Measurements from ENCODE around the gene KCNA10.
"Not testable (repeated sequence)": the region's sequence is repeated elsewhere in the genome, so short reads cannot be mapped to it uniquely, and the experiment has no call there.

KCNA10 gene

DNA sequence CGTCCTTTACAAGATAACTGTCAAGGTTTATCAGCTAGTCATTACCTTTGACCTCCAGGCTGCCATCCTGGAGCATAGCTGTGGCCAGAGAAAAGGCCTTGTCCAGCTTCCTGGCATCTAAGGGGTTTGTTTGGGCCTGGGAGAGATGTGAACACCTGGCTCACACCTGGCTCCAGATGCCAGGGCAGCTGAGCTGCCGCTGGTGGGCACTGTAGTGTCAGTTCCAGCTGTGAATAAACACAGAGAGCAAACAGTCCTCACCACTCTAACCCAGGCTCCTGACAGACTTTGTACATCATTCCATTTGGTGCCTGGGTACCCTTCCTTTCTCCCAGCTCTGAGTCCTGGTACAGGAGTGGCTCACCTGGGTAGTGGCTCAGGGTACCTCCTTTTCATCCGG lies 14.3 kb upstream of the KCNA10 start:
- no peak for DNase-seq (ENCODE audit: low spot score)

- DNase-seq (ENCODE audit: low spot score): no peak
Measured at GRCh38 chr1:110529011-110529410, 10.0 kb upstream of the KCNA10 start.

DNA sequence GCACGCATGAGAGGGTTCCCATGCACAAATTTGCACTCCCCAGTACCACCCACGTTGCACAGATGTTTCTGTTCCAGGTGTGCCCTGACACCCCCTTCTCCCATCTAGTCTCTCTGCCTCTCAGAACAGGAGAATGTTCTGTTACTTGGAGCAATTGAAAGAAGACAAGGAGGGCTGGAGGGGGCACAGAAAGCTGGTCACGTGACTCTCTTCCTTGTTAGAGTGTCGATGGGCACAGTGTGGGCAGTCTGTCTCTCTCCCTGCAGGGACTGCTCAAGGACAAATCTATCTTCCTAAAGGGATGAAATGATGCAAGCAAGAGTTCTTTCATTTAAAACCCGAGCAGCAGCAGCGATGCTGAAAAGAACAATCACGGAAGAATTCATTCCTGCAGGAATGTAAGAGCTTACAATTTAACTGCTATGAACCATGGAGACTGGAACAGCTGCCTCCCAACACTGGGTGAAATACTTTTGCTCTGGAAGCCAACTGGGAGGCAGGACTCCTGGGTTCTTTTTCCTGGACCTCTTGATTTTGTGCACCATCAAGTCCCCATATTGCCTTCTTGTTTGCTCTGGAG lies 7.3 kb upstream of the KCNA10 start:
- DNase-seq (ENCODE audit: low spot score): no peak

GRCh38 chr1:110525249-110525595 lies 6.2 kb upstream of the KCNA10 start:
- DNase-seq (ENCODE audit: low spot score): no peak

GRCh38 chr1:110524311-110525248 lies 5.6 kb upstream of the KCNA10 start:
- no peak for DNase-seq (ENCODE audit: low spot score)

GRCh38 chr1:110523011-110523410 lies 4.0 kb upstream of the KCNA10 start:
- no peak for DNase-seq (ENCODE audit: low spot score)

GRCh38 chr1:110522560-110522959 lies 3.6 kb upstream of the KCNA10 start:
- DNase-seq (ENCODE audit: low spot score): no peak

DNA sequence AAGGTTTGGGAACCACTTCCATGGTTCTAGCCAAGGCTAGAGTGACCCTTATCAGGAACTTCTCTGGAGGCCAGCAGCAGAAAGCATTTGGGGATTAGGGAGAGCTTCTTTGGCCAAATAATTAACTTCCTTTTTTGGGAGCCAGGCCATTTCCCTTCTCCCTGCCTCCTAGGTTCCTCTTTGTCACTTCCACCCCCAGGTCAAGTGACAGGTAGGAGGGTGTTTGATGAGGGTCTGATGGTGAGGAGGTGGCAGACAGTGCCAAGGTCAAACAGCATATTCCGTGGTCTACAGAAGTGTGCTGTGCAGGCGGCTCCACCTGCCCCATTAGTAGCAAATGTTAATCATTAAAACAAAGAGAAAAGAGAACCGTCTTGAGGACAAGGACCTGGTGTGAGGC lies 1.9 kb upstream of the KCNA10 start:
- DNase-seq (ENCODE audit: low spot score): no peak

- no peak for DNase-seq (ENCODE audit: low spot score)
Measured at GRCh38 chr1:110515891-110516290, 3.1 kb downstream of the KCNA10 start.

- no peak for DNase-seq (ENCODE audit: low spot score)
Measured at GRCh38 chr1:110515041-110515440, 3.9 kb downstream of the KCNA10 start.

- no peak for DNase-seq (ENCODE audit: low spot score)
Measured at GRCh38 chr1:110513511-110513910, 5.5 kb downstream of the KCNA10 start.

DNA sequence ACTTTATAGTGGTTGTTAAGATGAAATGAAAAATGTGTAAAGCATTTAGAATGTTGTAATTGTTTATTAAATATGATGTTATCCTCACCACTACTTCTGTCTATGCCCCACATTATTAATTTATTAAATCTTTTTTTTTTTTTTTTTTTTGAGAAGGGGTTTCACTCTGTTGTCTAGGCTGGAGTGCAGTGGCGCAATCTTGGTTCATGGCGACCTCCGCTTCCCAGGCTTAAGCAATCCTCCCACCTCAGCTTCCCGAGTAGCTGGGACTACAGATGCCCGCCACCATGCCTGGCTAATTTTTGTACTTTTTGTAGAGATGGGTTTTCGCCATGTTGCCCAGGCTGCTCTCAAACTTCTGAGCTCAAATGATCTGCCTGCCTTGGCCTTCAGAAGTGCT lies 7.5 kb downstream of the KCNA10 start:
- DNase-seq (ENCODE audit: low spot score): no peak

DNA sequence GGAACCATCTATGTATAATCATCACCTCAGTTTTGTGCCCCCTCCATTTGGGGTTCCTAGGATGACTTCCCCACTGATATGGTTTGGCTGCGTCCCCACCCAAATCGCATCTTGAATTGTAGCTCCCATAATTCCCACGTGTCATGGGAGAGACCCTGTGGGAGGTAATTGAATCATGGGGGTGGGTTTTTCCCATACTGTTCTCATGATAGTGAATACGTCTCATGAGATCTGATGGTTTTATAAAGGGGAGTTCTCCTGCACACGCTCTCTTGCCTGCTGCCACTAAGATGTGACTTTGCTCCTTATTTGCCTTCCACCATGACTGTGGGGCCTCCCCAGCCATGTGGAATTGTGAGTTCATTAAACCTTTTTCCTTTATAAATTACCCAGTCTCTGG lies 8.1 kb downstream of the KCNA10 start:
- not testable (repeated sequence) for DNase-seq (ENCODE audit: low spot score)

DNA sequence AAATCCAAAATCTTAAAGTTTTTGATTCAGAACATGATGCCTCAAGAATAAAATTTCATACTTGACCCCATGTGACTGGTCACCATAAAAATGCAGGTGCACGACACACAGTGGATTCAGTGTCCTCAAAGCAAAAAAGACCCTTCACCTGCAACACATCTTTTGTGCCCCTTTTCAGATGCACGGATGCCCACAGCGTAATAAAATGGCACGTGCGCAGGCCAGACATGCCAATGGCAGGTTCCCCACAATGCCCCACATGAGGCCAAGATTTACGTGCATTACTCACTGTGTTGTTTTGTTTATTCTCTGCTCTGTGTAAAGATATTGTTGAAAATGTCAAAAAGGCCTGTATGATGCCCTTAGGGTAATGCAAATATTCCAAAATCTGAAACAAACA lies 9.3 kb downstream of the KCNA10 start:
- no peak for DNase-seq (ENCODE audit: low spot score)

DNA sequence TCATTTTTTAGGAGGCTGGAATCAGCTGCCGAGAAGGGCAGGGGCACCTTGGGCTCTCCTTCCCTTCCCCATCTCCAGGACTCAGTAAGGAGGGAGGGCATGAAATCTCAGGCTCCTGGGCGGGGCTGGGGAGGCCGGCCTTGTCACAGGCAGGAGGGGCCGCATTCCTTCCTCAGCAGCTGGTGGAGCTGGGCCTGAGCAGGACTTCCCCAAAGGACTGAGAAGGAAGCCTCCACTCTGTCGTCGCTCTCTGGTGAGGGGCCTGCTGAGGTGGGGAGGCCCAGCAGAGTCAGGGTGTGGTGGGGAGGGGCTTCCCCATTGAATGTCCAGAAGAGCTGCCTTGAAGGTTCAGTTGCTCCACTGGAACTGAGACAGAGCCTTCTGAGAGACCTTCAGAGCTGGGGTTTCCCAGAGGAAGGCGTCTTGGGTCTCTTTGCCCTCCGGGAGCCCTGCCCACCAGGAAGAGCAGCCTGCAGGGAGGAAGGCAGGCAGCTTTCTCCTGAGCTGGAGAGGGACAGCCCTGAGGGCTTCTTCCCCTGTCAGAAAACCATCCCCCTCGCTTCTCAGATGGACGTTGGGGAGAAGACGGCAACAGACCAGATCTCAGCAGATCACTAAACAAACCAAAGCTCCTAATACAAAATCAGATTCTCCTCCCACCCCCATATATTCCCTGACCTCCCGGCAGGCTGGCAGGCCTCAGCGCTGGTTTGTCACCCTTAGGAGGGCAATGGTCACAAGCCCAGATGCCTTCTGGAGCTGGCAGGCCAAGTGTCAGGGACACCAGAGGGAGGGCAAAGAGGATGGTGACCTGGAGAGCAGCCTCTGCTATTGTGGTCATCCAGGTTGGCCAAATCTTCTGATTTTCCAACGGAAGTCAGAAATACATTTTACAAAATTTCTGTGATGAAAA lies 10.7 kb downstream of the KCNA10 start:
- no peak for DNase-seq (ENCODE audit: low spot score)

DNA sequence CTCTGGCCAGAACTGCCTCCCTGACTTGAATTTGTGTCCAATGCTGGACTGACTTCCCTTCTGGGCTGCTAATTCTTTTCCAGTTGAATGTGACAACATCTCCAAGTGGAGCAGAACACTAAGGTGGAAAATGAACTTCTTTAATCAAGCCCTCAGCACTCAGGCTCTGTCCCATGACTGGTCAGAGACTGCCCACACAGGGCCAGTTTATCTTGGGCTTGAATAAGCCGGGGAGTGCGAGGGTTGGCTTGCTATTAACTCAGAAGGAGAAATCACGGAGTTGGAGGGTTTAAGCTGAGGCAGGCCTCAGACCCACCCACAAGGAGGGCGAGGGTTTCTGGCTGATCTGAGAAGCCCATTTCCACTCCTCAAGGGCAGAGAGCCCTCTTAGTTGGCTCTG lies 12.4 kb downstream of the KCNA10 start:
- DNase-seq (ENCODE audit: low spot score): no peak

- DNase-seq (ENCODE audit: low spot score): no peak
Measured at GRCh38 chr1:110505596-110505995, 13.4 kb downstream of the KCNA10 start.

GRCh38 chr1:110504226-110504625 lies 14.7 kb downstream of the KCNA10 start:
- no peak for DNase-seq (ENCODE audit: low spot score)

DNA sequence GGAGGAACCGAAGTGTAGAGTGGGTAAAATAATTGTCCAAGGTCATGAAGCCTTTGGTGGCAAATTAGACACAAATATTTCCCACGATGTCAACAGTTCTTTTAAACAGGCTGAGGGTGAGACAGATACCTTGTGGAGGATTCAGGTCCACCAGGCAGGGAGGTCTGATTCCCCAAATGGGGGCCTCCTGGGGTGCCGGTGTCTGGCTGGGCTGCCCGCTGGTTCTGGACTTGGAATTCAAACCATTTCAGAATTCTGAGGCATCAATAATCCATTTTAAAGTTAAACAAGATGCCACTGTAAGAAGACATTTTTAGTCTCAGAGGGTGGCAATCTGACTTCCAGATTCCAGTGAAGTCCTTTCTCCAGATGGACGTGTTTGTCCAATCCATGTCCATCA lies 15.5 kb downstream of the KCNA10 start:
- no peak for DNase-seq (ENCODE audit: low spot score)

DNA sequence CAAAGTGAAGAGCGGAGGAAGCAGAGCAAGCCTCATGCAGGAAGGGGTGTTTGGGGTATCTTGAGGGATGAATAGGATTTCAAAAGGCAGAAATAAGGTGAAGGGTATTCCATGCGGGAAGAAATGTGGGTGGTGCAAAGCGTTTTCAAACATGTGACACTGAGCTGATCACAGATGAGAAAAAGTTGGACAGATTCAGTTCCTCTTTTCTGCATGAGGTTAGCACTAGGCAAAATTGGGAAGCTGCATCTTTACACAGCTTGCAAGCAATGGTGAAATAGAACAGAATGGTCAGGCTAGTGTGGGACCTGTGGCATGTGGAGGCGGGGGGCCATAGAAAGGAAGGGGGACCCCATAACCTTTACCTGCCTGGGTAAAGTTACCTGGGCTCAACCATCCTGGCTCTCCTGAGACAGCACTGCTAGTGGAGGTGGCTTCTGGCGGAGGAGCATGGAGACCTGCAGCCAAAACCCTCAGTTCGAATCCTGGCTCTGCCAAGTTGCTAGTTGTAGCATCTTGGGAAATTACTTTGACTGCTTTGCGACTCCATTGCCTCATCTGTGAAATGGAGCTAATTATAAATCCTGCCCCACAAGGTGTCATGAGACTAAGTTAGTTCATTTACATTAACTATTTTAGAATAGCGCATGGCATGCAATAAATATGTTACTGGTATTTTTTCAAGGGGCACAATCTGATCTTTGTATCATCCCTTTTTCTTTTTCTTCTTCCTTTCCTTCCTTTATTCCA lies 16.4 kb downstream of the KCNA10 start:
- DNase-seq (ENCODE audit: low spot score): no peak

DNA sequence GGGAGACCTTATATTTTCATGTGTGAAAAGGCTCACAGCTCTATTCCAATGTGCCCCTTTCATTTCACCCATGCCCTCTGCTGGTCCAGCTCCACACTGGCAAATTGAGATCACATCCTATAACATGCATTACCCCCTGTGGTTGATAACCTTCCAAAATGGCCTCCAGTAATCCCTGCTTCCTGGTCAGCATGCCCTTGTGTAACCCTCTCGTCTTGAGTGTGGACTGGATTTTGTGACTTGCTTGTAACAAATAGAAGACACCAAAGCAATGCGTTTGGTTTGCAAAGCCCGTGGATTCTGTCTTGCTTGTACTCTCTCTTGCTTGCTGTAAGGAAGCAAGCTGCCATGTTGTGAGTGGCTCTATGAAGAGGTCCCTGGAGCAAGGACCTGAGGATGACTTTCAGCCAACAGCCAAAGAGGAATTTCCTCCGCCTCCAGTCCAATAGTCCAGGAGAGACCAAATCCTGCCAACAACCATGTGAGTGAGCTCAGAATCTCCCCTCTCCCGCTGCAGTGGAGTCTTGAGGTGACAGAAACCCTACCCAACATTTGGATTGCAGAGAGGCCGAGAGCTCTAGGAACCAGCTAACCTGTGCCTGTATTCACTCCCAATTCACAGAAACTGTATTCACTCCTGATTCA lies 17.4 kb downstream of the KCNA10 start:
- DNase-seq (ENCODE audit: low spot score): no peak
